ENCODE measurements around the gene MAN2A2. TPM values are rescaled to one million over a fixed set of nuclear protein-coding genes. Genes with fewer than 3 reads are reported as not detected.
A peak's percentile ranks its signal among the peaks of the same experiment; 100 is the strongest.

MAN2A2 gene
- total and polyA plus RNA-seq, 9 of the 15 experiments (the other 6 are each of a cell fraction or from before 2014, with no cell fraction given), result 7.3 to 151 (median 43.4) TPM

DNA sequence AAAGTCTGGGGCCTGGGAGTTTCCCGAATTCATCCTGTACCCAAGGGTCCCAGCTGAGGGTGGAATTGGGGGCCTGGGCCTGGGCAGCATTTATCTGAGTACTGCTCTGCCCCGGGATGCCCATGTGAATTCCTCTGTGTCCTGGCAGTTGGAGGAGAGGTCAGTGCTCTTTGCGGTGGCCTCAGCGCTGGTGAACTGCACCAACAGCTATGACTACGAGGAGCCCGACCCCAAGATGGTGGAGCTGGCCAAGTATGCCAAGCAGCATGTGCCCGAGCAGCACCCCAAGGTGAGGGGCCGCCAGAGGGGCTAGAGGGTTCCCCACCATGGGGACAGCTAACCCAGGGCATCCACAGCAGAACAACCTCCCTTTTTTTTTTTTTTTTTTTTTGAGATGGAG, 45.4 kb downstream of the MAN2A2 start:
- Histone ChIP-seq H3K4me1 (replicated peaks in 1 of 2; ENCODE audit: control insufficient read depth in 2 of 2, insufficient read depth in 2 of 2, low read length in 2 of 2) (peaks cover 13 to 36% of the 10 kb centered on the region in 2 experiments; a peak in 4 of 5 replicates), H3K9ac (ENCODE audit: insufficient read depth in 1 of 2, low read depth in 2 of 2, low read length in 2 of 2) (peak overlapping the region in 1 of 2 experiments; percentile 1; a peak in 1 of 4 replicates), H4K20me1 (replicated peaks; ENCODE audit: control insufficient read depth, insufficient read depth, low read length) (0 out of 2 replicates have a peak, but pooled peaks cover 5% of the 10 kb centered on the region), H3K27me3 (ENCODE audit: control insufficient read depth in 2 of 2, insufficient read depth in 2 of 2, low read length in 2 of 2) (no peaks in the 10 kb centered on the region), H3K9me1 (ENCODE audit: control insufficient read depth, insufficient read depth, low read length) (peaks cover 3% of the 10 kb centered on the region), H3K4me3 (no peak overlapping the region), H3K4me2 (ENCODE audit: insufficient read depth, low read length) (no peak overlapping the region), H3K9me3 (replicated peaks; ENCODE audit: control insufficient read depth, insufficient read depth, low read depth, low read length) (no peaks in the 10 kb centered on the region), H3K79me2 (ENCODE audit: control insufficient read depth, insufficient read depth, low read length) (no peaks in the 10 kb centered on the region), H2AFZ (ENCODE audit: low read depth, low read length) (no peak overlapping the region), H3K27ac (ENCODE audit: extremely low read depth, low read depth, low read length) (no peak overlapping the region; the same call in 2 of the 3 replicates), H3K36me3 (ENCODE audit: control insufficient read depth, insufficient read depth, low read length) (peaks cover 87% of the 10 kb centered on the region)
- BruUV-seq (replicated peaks), result no TSS peak
- intact Hi-C loops (cut with micrococcal nuclease), result loop anchor here (5.0 kb wide), 1 partner anchor 84 kb away; no protein-coding TSS in a partner anchor
- FAIRE-seq, result no peak
- CTCF ChIA-PET (ENCODE audit: low intra/inter-chr PET ratio), result no interaction called here
- no peak for ATAC-seq
- 92% methylated on average over 7 of the region's 8 CpGs for WGBS (ENCODE audit: insufficient coverage, low coverage, missing lambda C conversion rate)
- in situ Hi-C loops (cut with MboI), result no loop called here
- TF ChIP-seq POLR2G (IDR thresholded peaks at IDR 0.05; ENCODE audit: low read depth, low read length) (0 out of 2 replicates have a peak, but pooled peaks have one; percentile 7), ZNF121 (CRISPR knock-in tag; conservative IDR thresholded peaks at IDR 0.05) (no peak), ELF2 (CRISPR knock-in tag; IDR thresholded peaks at IDR 0.05) (no peak), RBBP5 (IDR thresholded peaks at IDR 0.05; ENCODE audit: borderline replicate concordance, insufficient read depth, low read length, poor library complexity, severe bottlenecking) (no peak), DIDO1 (tag; IDR thresholded peaks at IDR 0.05; ENCODE audit: low read depth) (no peak), LEF1 (IDR thresholded peaks at IDR 0.05) (no peak)
- POLR2A ChIA-PET, result interaction anchor here (0.8 to 2.5 kb wide), 6 partner anchors 9 to 74 kb away, joined by 3 to 20 read pairs (median 8); partner anchors contain the start of genes HDDC3 and UNC45A
- DNase-seq (ENCODE audit: extremely low read depth in 1 of 4, low spot score in 3 of 4), result no peak
